Ishikawa (cell line): ENCODE data around the gene PPP1R9A.

Experiments
- CEBPB ChIP-seq: IDR thresholded peaks from 2 replicates; pipeline ENCODE4 v1.6.1; 2012
- CREB1 ChIP-seq: IDR thresholded peaks from 2 replicates; pipeline ENCODE4 v1.6.1; 2012; ENCODE audit warnings: low read depth
- EP300 ChIP-seq: IDR thresholded peaks from 2 replicates; pipeline ENCODE4 v1.6.1; 2012; ENCODE audit warnings: borderline replicate concordance
- FOXM1 ChIP-seq: IDR thresholded peaks from 2 replicates; pipeline ENCODE4 v1.6.1; 2012; ENCODE audit warnings: low read depth, borderline replicate concordance
- RAD21 ChIP-seq: IDR thresholded peaks from 2 replicates; pipeline ENCODE4 v1.6.1; 2012; ENCODE audit warnings: low read depth
- TAF1 ChIP-seq: IDR thresholded peaks from 2 replicates; pipeline ENCODE4 v1.6.1; 2012; ENCODE audit warnings: low read depth, mild to moderate bottlenecking
- TCF12 ChIP-seq: IDR thresholded peaks from 2 replicates; pipeline ENCODE4 v1.6.1; 2012; ENCODE audit warnings: low read depth
- TEAD4 ChIP-seq: IDR thresholded peaks from 2 replicates; pipeline ENCODE4 v1.6.1; 2012
- YY1 ChIP-seq: IDR thresholded peaks from 2 replicates; pipeline ENCODE4 v1.6.1; 2012; ENCODE audit warnings: low read depth
- ZBTB7A ChIP-seq: IDR thresholded peaks from 2 replicates; pipeline ENCODE4 v1.6.1; 2012; ENCODE audit warnings: low read depth
- TF ChIP-seq, protein P1 (sequence below): IDR thresholded peaks from 2 replicates; pipeline ENCODE4 v1.6.1; 2012
- TF ChIP-seq, protein P2 (sequence below): IDR thresholded peaks from 2 replicates; pipeline ENCODE4 v1.6.1; 2012
- TF ChIP-seq, protein P3 (sequence below): IDR thresholded peaks from 2 replicates; pipeline ENCODE4 v1.6.1; 2012; ENCODE audit warnings: low read depth, mild to moderate bottlenecking

DNA sequence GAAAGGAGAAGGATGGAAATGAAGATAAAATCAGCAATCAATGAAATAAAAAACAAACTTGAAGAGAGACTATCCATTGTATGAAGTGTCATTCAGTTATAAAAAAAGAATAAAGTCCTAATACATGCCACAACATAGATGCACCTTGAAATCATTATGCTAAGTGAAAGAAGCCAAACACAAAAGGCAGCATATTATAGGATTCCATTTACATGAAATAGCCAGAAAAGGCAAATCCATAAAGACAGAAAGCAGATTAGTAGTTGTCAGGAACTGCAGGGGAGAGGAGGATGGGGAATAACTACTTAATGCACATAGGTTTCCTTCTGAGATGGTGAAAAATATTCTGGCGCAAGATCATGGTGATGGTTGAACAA, 423.6 kb downstream of the PPP1R9A start:
- TF ChIP-seq EP300 (no peak), TCF12 (no peak), RAD21 (no peak), TAF1 (no peak), TEAD4 (no peak), YY1 (no peak), CEBPB (no peak), FOXM1 (no peak), ZBTB7A (no peak), CREB1 (no peak)
- TF ChIP-seq, protein P1, sequence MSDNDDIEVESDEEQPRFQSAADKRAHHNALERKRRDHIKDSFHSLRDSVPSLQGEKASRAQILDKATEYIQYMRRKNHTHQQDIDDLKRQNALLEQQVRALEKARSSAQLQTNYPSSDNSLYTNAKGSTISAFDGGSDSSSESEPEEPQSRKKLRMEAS, result no peak
- TF ChIP-seq, protein P2, sequence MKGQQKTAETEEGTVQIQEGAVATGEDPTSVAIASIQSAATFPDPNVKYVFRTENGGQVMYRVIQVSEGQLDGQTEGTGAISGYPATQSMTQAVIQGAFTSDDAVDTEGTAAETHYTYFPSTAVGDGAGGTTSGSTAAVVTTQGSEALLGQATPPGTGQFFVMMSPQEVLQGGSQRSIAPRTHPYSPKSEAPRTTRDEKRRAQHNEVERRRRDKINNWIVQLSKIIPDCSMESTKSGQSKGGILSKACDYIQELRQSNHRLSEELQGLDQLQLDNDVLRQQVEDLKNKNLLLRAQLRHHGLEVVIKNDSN, result no peak
- TF ChIP-seq, protein P3, sequence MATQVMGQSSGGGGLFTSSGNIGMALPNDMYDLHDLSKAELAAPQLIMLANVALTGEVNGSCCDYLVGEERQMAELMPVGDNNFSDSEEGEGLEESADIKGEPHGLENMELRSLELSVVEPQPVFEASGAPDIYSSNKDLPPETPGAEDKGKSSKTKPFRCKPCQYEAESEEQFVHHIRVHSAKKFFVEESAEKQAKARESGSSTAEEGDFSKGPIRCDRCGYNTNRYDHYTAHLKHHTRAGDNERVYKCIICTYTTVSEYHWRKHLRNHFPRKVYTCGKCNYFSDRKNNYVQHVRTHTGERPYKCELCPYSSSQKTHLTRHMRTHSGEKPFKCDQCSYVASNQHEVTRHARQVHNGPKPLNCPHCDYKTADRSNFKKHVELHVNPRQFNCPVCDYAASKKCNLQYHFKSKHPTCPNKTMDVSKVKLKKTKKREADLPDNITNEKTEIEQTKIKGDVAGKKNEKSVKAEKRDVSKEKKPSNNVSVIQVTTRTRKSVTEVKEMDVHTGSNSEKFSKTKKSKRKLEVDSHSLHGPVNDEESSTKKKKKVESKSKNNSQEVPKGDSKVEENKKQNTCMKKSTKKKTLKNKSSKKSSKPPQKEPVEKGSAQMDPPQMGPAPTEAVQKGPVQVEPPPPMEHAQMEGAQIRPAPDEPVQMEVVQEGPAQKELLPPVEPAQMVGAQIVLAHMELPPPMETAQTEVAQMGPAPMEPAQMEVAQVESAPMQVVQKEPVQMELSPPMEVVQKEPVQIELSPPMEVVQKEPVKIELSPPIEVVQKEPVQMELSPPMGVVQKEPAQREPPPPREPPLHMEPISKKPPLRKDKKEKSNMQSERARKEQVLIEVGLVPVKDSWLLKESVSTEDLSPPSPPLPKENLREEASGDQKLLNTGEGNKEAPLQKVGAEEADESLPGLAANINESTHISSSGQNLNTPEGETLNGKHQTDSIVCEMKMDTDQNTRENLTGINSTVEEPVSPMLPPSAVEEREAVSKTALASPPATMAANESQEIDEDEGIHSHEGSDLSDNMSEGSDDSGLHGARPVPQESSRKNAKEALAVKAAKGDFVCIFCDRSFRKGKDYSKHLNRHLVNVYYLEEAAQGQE, result no peak
